Fibroblast of villous mesenchyme (primary cell): ENCODE results near the gene C1orf174. TPM values are rescaled to one million over a fixed set of nuclear protein-coding genes. Genes with fewer than 3 reads are reported as not detected.

Experiments
- DNase-seq: peaks from one replicate; pipeline ENCODE4 v3.0.0-alpha.2; 2010; ENCODE audit warnings: low read depth
- H3K4me3 ChIP-seq: 2 replicates; pipeline ENCODE4 v1.5.1; 2011; ENCODE audit warnings: low read depth, mild to moderate bottlenecking, low read length
- total RNA-seq: library from RNA; depleted of rRNA; stranded (reverse); fragments of >200 nt; gene quantifications from 2 replicates; pipeline ENCODE4 v1.2.3, GENCODE V29; 2012
- TF ChIP-seq, protein P1 (sequence below): IDR thresholded peaks from 2 replicates; pipeline ENCODE4 v1.5.1; 2012; ENCODE audit warnings: low read depth, mild to moderate bottlenecking, low read length; ENCODE audit not compliant: insufficient read depth

C1orf174 gene
- total RNA-seq, 1 donor = 31.1 TPM

DNA sequence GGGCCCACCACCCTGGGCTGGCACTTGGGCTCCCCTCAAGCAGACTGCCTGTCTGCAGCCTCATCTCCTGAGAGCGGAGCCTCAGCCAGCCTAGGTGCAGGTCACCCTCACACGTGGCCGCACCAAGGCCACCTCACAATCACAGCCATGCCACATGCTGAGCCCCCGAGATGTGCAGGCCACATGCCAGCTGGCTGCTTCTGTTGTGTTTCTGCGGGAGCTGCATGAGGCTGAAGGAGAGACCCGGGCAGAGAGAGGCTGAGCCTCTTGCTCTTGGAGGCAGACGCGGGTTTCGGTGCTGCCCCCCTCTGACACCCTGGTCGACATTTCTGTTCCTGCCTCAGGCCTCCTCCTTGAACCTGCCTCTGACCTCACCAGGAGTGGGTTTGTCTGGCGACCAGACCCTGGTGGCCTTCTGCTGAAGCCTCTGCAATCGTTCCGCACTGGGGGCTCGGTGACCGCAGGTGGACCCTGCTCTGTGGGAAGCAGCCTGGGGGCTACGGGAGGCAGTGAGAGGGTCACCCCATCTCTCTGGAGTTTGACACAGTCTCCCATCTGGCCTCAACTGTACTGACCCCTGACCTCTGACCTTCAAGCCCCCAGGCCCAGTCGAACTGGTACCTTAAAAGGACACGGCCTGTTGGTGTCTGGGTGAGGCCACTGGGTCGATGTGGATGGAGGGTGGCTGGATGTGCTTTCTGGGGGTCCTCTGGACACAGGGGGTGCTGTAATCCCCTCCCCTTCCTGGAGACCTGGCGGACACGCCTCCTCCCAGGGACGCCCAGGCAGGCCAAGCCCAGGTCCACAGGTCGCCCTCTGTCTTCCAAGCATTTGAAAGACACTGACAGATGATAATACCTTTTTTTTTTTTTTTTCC, 13.0 kb upstream of the C1orf174 start:
- TF ChIP-seq, protein P1, sequence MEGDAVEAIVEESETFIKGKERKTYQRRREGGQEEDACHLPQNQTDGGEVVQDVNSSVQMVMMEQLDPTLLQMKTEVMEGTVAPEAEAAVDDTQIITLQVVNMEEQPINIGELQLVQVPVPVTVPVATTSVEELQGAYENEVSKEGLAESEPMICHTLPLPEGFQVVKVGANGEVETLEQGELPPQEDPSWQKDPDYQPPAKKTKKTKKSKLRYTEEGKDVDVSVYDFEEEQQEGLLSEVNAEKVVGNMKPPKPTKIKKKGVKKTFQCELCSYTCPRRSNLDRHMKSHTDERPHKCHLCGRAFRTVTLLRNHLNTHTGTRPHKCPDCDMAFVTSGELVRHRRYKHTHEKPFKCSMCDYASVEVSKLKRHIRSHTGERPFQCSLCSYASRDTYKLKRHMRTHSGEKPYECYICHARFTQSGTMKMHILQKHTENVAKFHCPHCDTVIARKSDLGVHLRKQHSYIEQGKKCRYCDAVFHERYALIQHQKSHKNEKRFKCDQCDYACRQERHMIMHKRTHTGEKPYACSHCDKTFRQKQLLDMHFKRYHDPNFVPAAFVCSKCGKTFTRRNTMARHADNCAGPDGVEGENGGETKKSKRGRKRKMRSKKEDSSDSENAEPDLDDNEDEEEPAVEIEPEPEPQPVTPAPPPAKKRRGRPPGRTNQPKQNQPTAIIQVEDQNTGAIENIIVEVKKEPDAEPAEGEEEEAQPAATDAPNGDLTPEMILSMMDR = no peak
- H3K4me3 ChIP-seq = no peak overlapping the region
- DNase-seq = no peak

- TF ChIP-seq, protein P1 = no peak
- no peak for DNase-seq
- no peak overlapping the region for H3K4me3 ChIP-seq
These were observed 12.1 kb upstream of the C1orf174 start for GRCh38 chr1:3911981-3912808.

GRCh38 chr1:3910857-3911845, 11.1 kb upstream of the C1orf174 start:
- peak; percentile 51 for DNase-seq
- TF ChIP-seq, protein P1 = peak; percentile 66
- H3K4me3 ChIP-seq = no peak overlapping the region

GRCh38 chr1:3910049-3910731, 10.1 kb upstream of the C1orf174 start:
- DNase-seq = no peak
- H3K4me3 ChIP-seq = no peak overlapping the region
- TF ChIP-seq, protein P1 = no peak

DNA sequence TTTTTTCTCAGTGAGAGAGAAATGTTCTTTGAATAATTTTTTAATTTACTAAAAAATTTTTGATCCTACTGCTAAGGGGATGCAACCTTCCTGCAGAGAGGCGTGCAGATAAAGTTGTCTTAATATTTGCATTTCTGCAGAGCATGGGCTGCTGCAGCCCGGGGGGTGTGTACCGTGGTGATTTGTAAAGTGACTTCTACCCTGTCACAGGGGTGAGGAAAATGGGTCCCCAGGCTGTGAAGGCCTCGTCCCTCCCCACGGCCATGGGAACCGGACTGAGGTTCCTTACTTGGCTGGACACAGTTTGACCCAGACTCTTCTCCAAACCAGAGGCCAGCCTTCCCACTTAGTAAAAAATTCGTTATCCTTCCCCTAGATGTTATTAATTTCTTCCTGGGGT, 9.5 kb upstream of the C1orf174 start:
- no peak overlapping the region for H3K4me3 ChIP-seq
- DNase-seq = no peak
- TF ChIP-seq, protein P1 = no peak
